GM12872 (cell line): ENCODE measurements around the gene BANK1.

ENCODE experiments used
- TF ChIP-seq, protein P1 (sequence below): IDR thresholded peaks from 3 replicates; pipeline ENCODE4 v1.5.1; 2011; ENCODE audit warnings: low read depth, mild to moderate bottlenecking, low read length, moderate library complexity; ENCODE audit not compliant: insufficient read depth

Gene BANK1

GRCh38 chr4:101944649-101945048, 154.1 kb downstream of the BANK1 start:
- TF ChIP-seq, protein P1, sequence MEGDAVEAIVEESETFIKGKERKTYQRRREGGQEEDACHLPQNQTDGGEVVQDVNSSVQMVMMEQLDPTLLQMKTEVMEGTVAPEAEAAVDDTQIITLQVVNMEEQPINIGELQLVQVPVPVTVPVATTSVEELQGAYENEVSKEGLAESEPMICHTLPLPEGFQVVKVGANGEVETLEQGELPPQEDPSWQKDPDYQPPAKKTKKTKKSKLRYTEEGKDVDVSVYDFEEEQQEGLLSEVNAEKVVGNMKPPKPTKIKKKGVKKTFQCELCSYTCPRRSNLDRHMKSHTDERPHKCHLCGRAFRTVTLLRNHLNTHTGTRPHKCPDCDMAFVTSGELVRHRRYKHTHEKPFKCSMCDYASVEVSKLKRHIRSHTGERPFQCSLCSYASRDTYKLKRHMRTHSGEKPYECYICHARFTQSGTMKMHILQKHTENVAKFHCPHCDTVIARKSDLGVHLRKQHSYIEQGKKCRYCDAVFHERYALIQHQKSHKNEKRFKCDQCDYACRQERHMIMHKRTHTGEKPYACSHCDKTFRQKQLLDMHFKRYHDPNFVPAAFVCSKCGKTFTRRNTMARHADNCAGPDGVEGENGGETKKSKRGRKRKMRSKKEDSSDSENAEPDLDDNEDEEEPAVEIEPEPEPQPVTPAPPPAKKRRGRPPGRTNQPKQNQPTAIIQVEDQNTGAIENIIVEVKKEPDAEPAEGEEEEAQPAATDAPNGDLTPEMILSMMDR = no peak

DNA sequence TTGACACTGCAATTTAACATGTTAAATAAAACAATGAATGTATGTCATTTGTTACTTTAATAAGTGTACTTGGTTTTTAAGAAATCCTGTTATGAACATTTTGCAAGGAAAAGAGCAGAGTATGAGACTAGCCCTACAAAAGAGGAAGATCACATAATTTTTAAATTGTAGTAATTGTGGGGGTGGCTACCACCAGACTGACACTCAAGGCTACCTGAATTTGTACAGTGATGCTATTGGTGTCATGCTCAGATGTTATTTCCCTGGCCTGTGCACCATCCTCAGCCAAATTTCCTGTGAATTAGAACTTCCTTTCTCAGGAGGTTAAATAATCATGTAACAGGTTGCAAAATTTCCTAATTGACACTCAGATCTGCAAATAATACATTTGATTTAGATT, 157.5 kb downstream of the BANK1 start:
- TF ChIP-seq, protein P1 = no peak

DNA sequence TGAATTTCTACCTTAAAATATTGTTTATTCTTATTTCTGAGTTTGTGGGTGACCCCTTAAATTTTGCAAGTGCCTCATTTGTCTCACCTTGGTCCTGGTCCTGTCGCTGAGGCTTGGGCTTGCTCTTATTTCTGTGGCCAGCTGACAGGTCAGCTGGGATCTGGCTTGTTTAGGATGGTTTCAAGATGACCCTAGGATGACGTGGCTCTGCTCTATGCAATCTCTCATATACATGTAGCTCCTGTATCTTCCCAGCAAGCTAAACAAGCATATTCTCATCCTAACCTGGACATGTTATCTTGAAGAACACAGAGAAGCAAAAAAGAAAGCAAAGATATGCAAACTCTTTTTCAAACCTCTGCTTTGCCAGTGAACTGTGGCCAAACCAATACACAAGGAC, 158.4 kb downstream of the BANK1 start:
- TF ChIP-seq, protein P1 = no peak

DNA sequence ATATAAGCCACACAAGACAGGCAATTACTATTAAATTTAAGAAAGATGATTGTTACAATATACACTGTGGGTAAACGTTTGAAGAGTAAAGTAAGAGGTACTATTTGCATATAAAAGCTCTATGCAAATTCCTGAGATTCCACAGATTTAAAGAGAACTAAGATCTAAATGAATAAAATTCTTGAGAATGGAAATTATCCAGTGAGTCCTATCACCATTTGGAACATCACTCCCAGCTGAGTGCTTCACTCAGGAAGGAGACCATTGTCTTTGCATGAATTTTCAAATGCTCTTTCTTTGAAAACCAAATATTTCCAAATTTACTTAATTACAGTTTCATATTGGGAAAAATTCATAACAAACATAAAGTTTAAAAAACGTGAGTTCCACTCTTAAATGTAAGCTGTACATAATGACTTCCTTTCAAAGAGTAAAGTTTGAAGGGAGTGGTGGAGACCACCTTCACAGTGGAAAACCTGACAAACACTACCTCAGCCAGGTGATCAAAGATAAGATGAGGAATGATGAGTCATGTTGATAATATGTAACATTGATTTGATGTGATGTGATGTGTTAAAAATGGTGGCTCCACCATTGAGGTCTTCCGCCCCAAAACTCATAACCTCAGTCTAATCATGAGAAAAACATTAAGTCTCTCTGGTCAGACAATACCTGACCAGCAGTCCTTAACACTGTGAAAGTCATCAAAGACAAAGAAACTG, 159.9 kb downstream of the BANK1 start:
- TF ChIP-seq, protein P1 = no peak

DNA sequence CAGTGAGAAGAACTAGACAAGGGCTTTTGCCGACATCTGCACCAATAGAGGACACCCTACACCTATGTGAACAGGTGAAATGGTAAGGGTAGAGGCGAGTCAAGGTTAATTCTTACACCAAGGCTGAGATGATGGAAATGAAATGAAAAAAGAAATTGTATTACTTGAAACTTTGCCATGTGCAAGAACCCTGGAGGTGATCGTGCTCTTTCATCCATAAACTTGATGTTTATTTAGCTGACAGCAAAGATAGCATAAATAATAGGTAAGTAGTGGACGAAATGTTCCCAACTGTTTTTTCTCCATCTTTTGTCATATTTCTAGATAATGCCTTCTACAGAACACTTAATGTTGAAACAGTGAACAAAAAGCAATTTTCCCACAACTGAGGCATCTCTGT, 162.5 kb downstream of the BANK1 start:
- TF ChIP-seq, protein P1 = no peak

DNA sequence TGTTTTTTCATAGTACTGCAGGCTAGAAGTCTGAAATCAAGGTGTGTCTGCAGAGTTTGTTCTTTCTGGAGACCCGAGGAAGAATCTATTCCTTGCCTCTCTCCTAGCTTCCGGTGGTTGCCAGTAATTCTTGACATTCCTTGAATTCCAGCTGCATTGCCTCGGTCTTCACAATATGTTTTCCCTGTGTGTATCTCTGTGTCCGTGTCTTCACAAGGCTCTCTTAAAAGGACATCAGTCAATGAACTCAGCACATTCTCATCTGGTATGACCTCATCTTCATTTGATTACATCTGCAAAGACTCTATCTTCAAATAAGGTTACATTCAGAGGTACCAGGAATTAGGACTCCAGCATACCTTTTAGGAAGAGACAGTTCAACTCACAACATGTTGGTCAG, 163.4 kb downstream of the BANK1 start:
- TF ChIP-seq, protein P1 = no peak

DNA sequence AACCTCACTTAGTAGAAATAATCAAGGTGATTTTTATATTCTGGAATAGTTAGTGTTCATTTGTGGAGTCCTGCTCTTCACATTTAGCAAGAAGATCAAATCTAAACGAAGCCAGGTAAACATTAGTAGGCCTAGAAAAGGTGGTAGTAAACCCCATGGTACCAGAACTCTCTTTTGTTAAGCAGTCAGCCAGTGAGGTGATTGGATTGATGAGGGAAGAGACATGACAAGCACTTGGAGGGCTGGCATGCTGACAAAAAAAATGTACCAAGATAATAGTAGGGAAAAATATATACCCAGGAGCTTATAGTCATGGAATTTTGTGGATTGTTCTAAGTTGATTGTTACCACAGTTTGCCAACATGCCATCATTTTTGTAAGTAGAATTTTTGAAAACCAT, 163.8 kb downstream of the BANK1 start:
- TF ChIP-seq, protein P1 = no peak
